NB4 (cell line): ENCODE data around the gene ZDHHC13.

Experiments
- MYC ChIP-seq: IDR thresholded peaks from 2 replicates; pipeline ENCODE4 v1.6.1; 2011; ENCODE audit warnings: low read depth, low read length
- POLR2A ChIP-seq: IDR thresholded peaks from 2 replicates; pipeline ENCODE4 v1.6.1; 2011; ENCODE audit warnings: mild to moderate bottlenecking; ENCODE audit not compliant: insufficient read length; ENCODE audit errors: extremely low read depth
- TF ChIP-seq, protein P1 (sequence below): IDR thresholded peaks from one replicate; pipeline ENCODE4 v1.5.1; 2012; ENCODE audit warnings: low read depth, low read length
- TF ChIP-seq, protein P2 (sequence below): IDR thresholded peaks from 2 replicates; pipeline ENCODE4 v1.6.1; 2011; ENCODE audit warnings: low read depth, low read length

DNA sequence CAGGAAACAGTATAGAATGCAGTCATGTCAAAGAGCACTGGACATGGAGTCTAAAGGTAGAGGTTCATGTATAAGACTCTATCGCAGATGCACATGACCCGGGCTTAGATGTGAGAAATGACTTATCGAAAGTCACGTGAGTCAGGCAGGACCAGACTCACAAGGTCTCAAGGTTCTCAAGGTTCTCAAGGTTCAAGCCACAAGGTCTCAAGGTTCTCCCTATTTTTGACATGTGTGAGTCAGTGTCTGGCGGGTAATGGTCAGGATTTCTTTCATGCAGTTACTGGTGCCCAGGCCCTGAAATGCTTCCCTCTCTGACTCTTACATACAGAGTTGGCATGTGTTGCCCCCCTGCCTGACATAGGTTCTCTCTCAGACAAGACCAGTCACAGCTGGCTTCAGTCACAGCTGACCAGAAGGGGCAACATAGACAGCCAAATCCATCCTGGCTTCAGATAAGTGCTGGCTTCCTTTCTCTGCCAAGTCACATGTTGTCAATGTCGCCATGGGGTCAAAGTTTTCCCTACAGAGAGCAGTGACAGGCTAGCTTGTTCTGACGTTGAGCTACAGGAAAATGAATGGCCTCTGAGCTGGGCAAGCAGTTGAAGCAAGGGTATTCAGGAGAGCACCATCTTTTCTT is 74.7 kb downstream of the ZDHHC13 start:
- TF ChIP-seq, protein P1, sequence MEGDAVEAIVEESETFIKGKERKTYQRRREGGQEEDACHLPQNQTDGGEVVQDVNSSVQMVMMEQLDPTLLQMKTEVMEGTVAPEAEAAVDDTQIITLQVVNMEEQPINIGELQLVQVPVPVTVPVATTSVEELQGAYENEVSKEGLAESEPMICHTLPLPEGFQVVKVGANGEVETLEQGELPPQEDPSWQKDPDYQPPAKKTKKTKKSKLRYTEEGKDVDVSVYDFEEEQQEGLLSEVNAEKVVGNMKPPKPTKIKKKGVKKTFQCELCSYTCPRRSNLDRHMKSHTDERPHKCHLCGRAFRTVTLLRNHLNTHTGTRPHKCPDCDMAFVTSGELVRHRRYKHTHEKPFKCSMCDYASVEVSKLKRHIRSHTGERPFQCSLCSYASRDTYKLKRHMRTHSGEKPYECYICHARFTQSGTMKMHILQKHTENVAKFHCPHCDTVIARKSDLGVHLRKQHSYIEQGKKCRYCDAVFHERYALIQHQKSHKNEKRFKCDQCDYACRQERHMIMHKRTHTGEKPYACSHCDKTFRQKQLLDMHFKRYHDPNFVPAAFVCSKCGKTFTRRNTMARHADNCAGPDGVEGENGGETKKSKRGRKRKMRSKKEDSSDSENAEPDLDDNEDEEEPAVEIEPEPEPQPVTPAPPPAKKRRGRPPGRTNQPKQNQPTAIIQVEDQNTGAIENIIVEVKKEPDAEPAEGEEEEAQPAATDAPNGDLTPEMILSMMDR: no peak
- TF ChIP-seq MYC (no peak), POLR2A (no peak)
- TF ChIP-seq, protein P2, sequence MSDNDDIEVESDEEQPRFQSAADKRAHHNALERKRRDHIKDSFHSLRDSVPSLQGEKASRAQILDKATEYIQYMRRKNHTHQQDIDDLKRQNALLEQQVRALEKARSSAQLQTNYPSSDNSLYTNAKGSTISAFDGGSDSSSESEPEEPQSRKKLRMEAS: no peak
